GM13977 (cell line): ENCODE data around the gene MEG3.

Experiments
- DNase-seq: peaks from one replicate; pipeline ENCODE4 v3.0.0; 2012; ENCODE audit warnings: low spot score
- CTCF ChIP-seq: IDR thresholded peaks from 2 replicates; pipeline ENCODE4 v1.5.1; 2012; ENCODE audit warnings: mild to moderate bottlenecking, control low read depth; ENCODE audit not compliant: insufficient read depth; ENCODE audit errors: extremely low read depth, missing control alignments
- in situ Hi-C: fragments of 300-500 bp; cut with MboI; formaldehyde crosslinking; loops from one replicate; pipeline ENCODE4 v1.12.0; 2022; ENCODE audit warnings: low sequenced_read_pairs, low pct_unique_long_range_greater_than_20kb, mixed read lengths, inconsistent platforms; ENCODE audit not compliant: unreplicated experiment

The MEG3 gene

GRCh38 chr14:100874411-100875091 lies 48.6 kb downstream of the MEG3 start:
- in situ Hi-C loops = loop anchor here (25.0 kb wide), 1 partner anchor 763 kb away; no protein-coding TSS in a partner anchor
- DNase-seq = no peak
- TF ChIP-seq CTCF = no peak

- in situ Hi-C loops = no loop called here
- DNase-seq = no peak
- no peak for TF ChIP-seq CTCF
These were observed 49.2 kb downstream of the MEG3 start for GRCh38 chr14:100875126-100875525.

- in situ Hi-C loops = no loop called here
- DNase-seq = no peak
- no peak for TF ChIP-seq CTCF
These were observed 50.1 kb downstream of the MEG3 start for GRCh38 chr14:100875861-100876590.

- in situ Hi-C loops = no loop called here
- no peak for TF ChIP-seq CTCF
- no peak for DNase-seq
These were observed 52.6 kb downstream of the MEG3 start for GRCh38 chr14:100878271-100879146.

- no peak for TF ChIP-seq CTCF
- in situ Hi-C loops = no loop called here
- DNase-seq = no peak
These were observed 53.3 kb downstream of the MEG3 start for GRCh38 chr14:100879194-100879593.

GRCh38 chr14:100879782-100880181 lies 53.9 kb downstream of the MEG3 start:
- in situ Hi-C loops = no loop called here
- TF ChIP-seq CTCF = no peak

More at GRCh38 chr14:100879782-100880181, 53.9 kb downstream of the MEG3 start:
- no peak for DNase-seq
